K562 (cell line): ENCODE results near the gene TRAF1.

Source experiments
- EP300 ChIP-seq: IDR thresholded peaks from 2 replicates; pipeline ENCODE4 v1.6.1; 2012; ENCODE audit warnings: low read length, improper control_type of control experiment
- POLR2AphosphoS5 ChIP-seq: IDR thresholded peaks from 2 replicates; pipeline ENCODE4 v1.6.1; 2011; ENCODE audit warnings: mild to moderate bottlenecking, low read depth, low read length, moderate library complexity; ENCODE audit not compliant: control insufficient read depth, insufficient read depth
- RBBP5 ChIP-seq: fragments of 200-600 bp; sonication (generic); IDR thresholded peaks from 2 replicates; pipeline ENCODE4 v1.6.1; 2012; ENCODE audit warnings: borderline replicate concordance, mild to moderate bottlenecking, low read length, control low read depth, inconsistent platforms; ENCODE audit not compliant: insufficient read depth, poor library complexity, severe bottlenecking
- STAT5A ChIP-seq: IDR thresholded peaks from 2 replicates; pipeline ENCODE4 v1.6.1; 2012; ENCODE audit warnings: low read length, inconsistent platforms, borderline replicate concordance
- ZNF263 ChIP-seq: sonication (generic); formaldehyde crosslinking; IDR thresholded peaks from 2 replicates; pipeline ENCODE4 v1.8.0; 2022; ENCODE audit warnings: mild to moderate bottlenecking, missing genetic modification reagents, borderline replicate concordance
- ZNF274 ChIP-seq: IDR thresholded peaks from 2 replicates; pipeline ENCODE4 v1.6.1; 2011; ENCODE audit warnings: low read depth, mild to moderate bottlenecking, low read length, moderate library complexity, borderline replicate concordance
- TF ChIP-seq, protein P1 (sequence below): fragments of 450-650 bp; IDR thresholded peaks from 2 replicates; pipeline ENCODE4 v1.7.1; 2018; ENCODE audit warnings: mild to moderate bottlenecking, low read depth; ENCODE audit not compliant: partially characterized antibody

DNA sequence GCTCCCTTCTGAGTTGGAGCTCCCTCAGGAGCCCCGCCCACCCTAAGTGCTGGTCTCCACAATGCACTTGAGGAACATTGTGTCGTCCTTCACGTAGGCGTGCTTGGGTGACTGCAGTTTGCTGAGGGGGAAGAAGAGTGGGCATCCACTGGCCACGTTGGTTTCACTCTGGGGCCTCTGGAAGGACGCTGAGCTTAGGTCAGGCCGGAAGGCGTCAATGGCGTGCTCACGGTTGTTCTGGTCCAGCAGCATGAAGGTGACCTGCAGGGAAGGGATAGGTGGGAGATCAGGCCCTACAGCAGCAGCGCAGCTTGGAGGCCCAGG is 21.7 kb downstream of the TRAF1 start:
- TF ChIP-seq EP300 = no peak
- TF ChIP-seq POLR2AphosphoS5 = no peak
- TF ChIP-seq ZNF274 = no peak
- TF ChIP-seq STAT5A = no peak
- TF ChIP-seq, protein P1, sequence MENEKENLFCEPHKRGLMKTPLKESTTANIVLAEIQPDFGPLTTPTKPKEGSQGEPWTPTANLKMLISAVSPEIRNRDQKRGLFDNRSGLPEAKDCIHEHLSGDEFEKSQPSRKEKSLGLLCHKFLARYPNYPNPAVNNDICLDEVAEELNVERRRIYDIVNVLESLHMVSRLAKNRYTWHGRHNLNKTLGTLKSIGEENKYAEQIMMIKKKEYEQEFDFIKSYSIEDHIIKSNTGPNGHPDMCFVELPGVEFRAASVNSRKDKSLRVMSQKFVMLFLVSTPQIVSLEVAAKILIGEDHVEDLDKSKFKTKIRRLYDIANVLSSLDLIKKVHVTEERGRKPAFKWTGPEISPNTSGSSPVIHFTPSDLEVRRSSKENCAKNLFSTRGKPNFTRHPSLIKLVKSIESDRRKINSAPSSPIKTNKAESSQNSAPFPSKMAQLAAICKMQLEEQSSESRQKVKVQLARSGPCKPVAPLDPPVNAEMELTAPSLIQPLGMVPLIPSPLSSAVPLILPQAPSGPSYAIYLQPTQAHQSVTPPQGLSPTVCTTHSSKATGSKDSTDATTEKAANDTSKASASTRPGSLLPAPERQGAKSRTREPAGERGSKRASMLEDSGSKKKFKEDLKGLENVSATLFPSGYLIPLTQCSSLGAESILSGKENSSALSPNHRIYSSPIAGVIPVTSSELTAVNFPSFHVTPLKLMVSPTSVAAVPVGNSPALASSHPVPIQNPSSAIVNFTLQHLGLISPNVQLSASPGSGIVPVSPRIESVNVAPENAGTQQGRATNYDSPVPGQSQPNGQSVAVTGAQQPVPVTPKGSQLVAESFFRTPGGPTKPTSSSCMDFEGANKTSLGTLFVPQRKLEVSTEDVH = no peak
- no peak for TF ChIP-seq RBBP5
- no peak for TF ChIP-seq ZNF263 (CRISPR knock-in tag)
